GM10266 (cell line): ENCODE measurements around the gene PEPD.

Experiments used
- DNase-seq: peaks from one replicate; pipeline ENCODE4 v3.0.0; 2012; ENCODE audit errors: extremely low spot score
- TF ChIP-seq, protein P1 (sequence below): IDR thresholded peaks from 2 replicates; pipeline ENCODE4 v1.5.1; 2012; ENCODE audit warnings: mild to moderate bottlenecking, low read depth; ENCODE audit not compliant: control insufficient read depth, insufficient read depth; ENCODE audit errors: missing control alignments

The PEPD gene

DNA sequence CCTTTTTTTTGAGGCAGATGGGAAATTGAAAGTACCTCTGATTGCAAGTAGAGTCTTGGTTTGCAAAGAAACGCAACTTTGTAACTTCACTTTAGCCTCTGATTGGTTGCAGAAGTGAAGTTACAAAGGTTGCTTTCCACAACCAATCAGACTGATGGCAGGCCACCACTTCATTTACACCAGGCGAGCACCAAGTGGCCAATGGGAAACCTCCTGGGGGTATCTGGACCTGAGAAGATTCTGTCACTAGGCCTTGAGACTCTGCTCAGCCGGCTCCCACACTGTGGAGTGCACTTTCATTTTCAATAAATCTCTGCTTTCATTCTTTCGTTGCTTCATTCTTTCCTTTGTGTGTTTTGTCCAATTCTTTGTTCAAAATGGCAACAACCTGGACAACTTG is 19.1 kb downstream of the PEPD start:
- DNase-seq: no peak
- TF ChIP-seq, protein P1, sequence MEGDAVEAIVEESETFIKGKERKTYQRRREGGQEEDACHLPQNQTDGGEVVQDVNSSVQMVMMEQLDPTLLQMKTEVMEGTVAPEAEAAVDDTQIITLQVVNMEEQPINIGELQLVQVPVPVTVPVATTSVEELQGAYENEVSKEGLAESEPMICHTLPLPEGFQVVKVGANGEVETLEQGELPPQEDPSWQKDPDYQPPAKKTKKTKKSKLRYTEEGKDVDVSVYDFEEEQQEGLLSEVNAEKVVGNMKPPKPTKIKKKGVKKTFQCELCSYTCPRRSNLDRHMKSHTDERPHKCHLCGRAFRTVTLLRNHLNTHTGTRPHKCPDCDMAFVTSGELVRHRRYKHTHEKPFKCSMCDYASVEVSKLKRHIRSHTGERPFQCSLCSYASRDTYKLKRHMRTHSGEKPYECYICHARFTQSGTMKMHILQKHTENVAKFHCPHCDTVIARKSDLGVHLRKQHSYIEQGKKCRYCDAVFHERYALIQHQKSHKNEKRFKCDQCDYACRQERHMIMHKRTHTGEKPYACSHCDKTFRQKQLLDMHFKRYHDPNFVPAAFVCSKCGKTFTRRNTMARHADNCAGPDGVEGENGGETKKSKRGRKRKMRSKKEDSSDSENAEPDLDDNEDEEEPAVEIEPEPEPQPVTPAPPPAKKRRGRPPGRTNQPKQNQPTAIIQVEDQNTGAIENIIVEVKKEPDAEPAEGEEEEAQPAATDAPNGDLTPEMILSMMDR: no peak

- no peak for DNase-seq
- TF ChIP-seq, protein P1: no peak
Observed at GRCh38 chr19:33501693-33502356, 19.8 kb downstream of the PEPD start.

DNA sequence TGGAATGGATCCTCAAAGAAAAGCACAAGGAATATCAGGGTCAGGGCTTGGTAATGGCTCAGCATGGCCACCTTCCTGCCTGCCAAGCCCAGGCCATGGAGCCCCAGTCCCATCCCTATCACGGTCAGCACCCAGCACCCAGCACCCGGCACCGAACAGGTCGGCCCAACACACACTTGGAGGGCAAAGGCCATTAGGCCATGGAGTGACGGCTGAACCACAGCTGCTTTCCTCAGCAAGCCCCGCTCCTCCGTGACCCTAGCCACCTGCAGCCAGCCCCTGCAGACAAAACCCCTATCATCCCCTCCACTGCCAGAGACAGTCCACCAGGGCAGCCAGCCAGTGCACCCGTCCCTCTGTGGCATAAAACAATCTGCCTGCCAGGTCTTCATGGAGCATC is 20.6 kb downstream of the PEPD start:
- TF ChIP-seq, protein P1: no peak
- DNase-seq: no peak

DNA sequence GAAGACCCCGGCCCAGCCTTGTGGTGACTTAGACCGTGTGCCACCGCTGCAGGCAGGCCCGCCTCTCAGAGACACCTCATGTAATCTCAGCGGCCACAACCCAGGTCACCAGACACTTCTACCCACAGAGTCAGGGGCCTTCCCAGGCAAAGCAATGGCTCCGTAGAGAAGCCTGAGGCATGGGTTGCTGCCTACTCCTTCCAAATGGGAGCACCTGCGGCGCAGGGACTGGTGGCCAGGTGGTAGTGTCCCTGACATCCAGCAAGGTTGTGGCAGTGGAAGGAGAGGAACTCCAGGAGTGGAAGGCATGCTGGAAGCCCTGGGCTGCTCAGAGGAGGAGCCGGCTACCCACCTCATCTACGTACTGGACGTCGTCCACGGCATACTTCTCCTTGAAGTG is 21.0 kb downstream of the PEPD start:
- TF ChIP-seq, protein P1: no peak
- DNase-seq: no peak

GRCh38 chr19:33499671-33500506 is 21.7 kb downstream of the PEPD start:
- TF ChIP-seq, protein P1: no peak
- DNase-seq: no peak

- TF ChIP-seq, protein P1: no peak
- no peak for DNase-seq
Observed at GRCh38 chr19:33499248-33499647, 22.3 kb downstream of the PEPD start.
